WI38 (cell line): Measurements from ENCODE around the gene KIAA0319L.

Source experiments
- H3K4me3 ChIP-seq: 2 replicates; pipeline ENCODE4 v1.5.1; 2011; ENCODE audit warnings: low read depth, mild to moderate bottlenecking, control low read depth, low read length
- TF ChIP-seq, protein P1 (sequence below): IDR thresholded peaks from 2 replicates; pipeline ENCODE4 v1.5.1; 2012; ENCODE audit warnings: low read depth, mild to moderate bottlenecking, control low read depth, low read length

KIAA0319L gene

DNA sequence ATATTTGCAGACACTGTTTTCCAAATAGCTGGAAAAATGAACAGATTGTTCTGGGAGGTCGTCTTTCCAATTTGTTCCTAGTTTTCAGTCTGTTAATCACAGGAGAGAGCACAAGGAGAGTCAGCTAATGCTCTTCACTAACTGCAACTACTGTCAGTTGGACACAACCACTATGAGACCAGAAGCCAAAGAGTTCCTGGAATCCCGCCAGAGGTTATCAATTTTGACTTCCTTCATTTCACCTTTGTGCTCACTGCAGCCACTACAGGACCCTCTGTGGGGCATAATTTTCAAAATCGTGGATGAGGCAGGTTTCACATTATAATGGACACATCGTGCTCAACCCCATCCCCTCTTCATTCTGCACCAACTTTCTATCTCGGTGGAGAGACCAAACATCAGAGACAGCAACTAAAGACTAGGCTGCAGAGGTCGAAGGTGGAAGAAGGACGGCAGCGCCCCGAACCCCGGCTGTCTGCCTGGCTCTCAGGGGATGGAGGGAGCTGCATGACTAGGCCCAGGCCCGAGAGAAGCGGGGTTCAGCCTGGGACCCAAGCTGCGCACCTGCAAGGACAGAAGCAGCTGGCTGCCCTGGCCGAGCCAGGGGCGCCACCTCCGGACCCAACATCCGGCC, 602 bp downstream of the KIAA0319L start:
- H3K4me3 ChIP-seq, result peak overlapping the region; percentile 93
- TF ChIP-seq, protein P1, sequence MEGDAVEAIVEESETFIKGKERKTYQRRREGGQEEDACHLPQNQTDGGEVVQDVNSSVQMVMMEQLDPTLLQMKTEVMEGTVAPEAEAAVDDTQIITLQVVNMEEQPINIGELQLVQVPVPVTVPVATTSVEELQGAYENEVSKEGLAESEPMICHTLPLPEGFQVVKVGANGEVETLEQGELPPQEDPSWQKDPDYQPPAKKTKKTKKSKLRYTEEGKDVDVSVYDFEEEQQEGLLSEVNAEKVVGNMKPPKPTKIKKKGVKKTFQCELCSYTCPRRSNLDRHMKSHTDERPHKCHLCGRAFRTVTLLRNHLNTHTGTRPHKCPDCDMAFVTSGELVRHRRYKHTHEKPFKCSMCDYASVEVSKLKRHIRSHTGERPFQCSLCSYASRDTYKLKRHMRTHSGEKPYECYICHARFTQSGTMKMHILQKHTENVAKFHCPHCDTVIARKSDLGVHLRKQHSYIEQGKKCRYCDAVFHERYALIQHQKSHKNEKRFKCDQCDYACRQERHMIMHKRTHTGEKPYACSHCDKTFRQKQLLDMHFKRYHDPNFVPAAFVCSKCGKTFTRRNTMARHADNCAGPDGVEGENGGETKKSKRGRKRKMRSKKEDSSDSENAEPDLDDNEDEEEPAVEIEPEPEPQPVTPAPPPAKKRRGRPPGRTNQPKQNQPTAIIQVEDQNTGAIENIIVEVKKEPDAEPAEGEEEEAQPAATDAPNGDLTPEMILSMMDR, result no peak

DNA sequence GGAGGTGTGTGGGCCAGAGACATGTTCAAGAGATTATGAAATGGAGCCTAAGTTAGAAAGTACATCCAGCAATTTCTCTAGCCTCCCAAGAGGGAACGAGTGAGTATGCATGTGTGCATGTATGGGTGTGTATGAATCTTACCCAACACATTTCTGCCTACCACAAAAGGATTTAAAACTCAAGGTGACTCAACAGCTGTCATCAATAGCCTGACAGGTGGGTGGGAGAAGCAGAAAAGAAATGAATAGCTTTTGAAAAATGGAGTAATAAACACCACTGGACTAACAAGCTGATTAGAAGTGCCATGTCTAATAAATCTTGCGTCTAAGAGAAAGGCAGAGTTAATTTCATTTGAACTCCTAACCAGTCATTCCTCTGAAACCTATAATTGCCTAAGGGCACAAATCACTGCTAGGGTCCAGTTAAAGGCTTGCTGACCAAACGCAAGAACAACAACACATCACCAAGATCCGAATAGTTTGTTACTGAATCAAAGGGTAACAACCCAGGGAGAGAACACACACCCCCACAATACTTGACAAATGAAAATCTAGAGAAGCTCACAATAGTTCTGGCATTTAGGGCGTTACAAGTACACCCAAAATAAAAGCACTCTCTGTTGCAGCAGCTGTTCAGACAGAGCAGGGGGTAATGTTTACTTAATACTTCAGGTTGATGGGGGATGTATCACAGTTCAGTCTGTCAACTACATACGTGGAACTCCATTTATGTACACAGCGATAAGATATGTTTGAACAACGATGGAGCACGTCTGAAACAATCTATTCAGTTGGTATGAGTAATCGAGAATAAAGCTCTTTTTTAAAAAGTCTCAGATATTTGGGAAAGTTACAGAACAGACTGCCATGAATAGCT, 1.4 kb downstream of the KIAA0319L start:
- H3K4me3 ChIP-seq, result peak overlapping the region; percentile 93
- TF ChIP-seq, protein P1, result no peak

DNA sequence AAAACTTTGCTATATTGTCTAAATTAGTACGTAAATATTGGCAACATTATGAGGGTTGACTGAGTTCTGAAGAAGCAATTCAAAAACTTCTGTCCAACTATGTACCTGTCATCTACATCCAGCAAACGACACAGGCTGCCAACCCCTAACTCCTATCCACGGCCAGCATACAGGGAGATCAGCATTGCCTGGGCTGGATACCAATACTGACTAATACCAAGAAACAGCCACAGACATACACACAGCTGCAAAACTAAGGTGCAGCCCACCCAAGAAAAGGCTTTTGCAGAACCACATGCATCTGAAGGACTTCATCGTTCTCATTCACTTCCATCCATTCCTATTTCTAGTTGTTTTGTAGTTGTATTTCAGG, 2.0 kb downstream of the KIAA0319L start:
- peak overlapping the region; percentile 93; the same call in 1 of the 2 replicates for H3K4me3 ChIP-seq
- TF ChIP-seq, protein P1, result no peak

DNA sequence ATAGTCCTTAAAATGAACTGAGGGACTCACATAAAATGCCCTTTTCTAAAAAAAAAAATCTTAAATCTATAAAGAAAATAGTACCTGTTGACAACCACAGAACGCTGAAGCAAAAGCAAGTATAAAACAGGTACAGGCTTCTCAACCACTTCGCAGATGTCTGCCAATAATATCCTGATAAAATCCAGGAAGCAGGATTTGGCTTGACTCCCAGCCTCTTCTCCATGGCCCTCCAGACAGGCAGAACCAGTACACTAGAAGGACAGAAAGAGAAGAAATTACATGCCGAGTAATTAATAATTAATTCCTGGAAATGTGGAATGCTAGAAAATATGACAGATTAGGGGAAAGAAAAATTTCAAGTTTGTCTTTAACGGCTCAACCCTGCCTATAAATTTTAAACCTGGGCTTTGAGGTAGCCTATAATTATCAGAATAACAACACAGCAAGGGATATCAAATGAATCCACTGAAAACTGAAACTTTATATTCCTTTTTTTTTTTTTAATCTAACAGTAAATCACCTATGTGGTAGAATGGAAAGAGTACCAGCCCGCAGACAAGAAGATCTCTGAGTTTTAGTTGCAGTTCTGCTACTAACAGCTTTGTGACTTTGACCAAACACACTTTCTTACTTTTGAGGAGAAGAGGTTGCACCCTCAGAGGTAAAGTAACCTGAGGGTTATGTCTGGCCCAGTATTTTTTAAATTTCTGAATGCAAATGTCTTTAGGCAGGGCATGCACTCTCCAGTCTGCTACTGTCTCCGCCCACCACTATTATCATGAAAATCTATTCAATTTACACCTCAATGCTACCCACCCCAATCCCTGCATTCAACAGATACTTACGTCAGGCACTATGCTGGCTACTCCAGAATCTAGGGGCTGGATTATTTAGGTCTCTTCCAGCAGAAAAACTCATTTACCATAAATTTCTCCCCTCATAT, 2.7 kb downstream of the KIAA0319L start:
- H3K4me3 ChIP-seq, result no peak overlapping the region
- TF ChIP-seq, protein P1, result no peak

DNA sequence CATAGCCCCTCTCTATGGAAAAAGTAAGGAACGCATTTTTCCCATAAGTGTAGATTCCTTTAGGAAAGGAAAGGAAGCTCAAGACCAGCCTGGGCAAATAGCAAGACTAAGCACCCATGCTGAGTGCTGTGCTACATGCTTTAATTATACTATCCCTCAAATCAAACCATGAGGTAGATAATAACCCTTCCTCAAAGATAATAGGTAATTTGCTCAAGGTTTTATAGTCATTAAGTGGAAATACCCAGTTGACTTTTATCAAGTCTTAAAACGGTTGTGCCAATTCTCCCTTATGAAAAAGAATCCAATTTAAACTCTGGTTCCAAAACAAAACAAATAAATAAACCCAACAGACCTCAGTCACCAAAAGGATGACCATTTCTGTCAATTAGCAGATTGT, 3.4 kb downstream of the KIAA0319L start:
- TF ChIP-seq, protein P1, result no peak
- H3K4me3 ChIP-seq, result no peak overlapping the region

DNA sequence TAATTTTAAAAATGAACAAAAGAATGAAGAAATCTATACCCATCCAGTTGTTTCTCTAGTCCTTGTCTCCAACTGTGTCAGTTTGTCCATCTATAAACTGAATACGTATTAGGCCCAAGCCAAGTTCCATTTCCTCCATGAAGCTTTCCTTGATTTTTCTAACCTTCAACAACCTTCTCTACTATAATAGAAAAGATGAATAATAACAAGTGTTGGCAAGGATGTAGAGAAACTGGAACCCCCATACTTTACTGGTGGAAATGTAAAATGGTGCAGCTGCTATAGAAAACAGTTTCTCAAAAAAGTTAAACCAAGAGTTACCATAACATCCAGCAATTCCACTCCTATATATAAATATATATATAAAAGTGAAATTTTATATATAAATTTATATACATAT, 10.6 kb downstream of the KIAA0319L start:
- no peak overlapping the region for H3K4me3 ChIP-seq
- TF ChIP-seq, protein P1, result no peak
